ENCODE data around the gene SPG7.

GRCh38 chr16:89537549-89537925 is 29.3 kb downstream of the SPG7 start:
- TF ChIP-seq CTCF (IDR thresholded peaks at IDR 0.05; ENCODE audit: insufficient read depth, low read depth, low read length) (no peak), EZH2 (IDR thresholded peaks at IDR 0.05; ENCODE audit: insufficient read depth, low read length) (no peak)

Data from astrocyte (in vitro differentiated cells and primary cell).